ENCODE measurements around the gene ASB7.

Gene ASB7

DNA sequence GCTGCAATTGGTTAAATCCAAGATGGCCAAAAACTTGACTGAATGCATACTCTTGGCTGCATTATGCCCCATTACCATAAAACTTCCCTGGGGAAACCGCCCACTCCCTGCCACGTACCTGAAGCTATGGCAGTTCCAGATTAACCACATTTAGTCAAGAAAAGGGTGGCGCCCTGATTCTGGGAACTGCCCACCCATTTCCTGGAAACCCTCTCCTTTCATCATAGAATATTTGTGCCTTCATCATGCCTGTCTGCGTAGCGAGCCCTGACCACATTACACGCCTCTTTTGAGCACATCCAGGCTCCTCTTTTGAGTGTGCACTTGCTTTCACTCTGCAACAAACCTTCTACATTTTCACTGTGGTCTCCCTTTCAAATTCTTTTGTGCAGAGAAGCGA, 5.6 kb upstream of the ASB7 start:
- in situ Hi-C loops (cut with MboI; ENCODE audit: low sequenced_read_pairs) = no loop called here

DNA sequence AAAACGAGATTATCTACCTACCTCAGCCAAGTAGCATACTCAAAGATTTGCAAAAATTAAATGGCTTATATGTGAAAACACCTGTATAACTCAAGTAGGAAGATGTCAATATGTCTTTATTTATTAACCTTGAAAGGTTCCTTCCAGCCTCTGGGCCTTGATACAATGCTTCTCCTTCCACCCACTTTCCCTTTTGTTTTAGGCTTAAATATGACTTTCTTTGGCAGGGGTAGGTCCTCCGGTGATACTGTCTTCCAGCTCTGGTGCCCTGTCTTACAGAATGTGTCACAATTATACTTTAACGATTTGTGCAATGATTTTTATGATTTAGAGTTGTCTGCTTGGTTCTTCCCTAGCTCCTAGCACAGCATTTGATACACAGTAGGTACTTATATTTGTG, 4.5 kb upstream of the ASB7 start:
- in situ Hi-C loops (cut with MboI; ENCODE audit: low sequenced_read_pairs) = no loop called here

DNA sequence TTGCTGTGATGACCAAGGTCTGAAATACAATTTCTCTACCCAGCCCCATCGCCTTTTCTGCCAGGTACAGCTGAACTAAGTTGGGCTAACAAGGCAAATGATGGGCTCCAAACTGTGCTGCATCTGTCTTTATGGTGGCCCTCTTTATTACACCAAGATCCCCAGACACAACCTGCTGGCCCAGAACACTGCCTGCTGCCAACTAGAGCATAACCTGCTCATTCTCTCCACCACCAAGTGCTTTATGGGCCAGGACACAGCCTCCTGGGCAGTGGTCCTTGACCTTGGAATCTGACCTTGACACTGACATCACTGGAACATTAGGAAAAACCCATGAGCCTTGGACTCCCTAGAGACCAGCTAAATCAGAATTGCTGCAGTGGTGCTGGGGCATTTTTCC, 3.7 kb upstream of the ASB7 start:
- in situ Hi-C loops (cut with MboI; ENCODE audit: low sequenced_read_pairs) = no loop called here

DNA sequence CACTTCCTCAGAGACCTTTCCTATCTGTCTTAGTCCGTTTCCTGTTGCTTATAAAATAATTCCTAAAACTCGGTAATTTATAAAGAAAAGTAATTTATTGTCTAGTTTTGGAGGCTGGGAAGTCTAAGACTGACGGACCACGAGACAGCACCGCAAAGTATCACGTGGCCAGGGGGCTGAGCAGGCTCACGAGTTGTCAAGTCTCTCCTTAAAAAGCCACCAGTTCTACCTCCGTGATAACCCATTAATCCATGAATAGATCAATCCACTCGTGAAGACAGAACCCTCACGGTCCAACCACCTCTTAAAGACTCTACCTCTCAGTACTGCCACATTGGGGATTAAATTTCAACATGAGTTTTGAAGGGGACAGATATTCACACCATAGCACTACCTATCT, 1.2 kb upstream of the ASB7 start:
- in situ Hi-C loops (cut with MboI; ENCODE audit: low sequenced_read_pairs) = no loop called here

- in situ Hi-C loops (cut with MboI; ENCODE audit: low sequenced_read_pairs) = no loop called here
Measured at GRCh38 chr15:100601617-100602063, 749 bp upstream of the ASB7 start.

DNA sequence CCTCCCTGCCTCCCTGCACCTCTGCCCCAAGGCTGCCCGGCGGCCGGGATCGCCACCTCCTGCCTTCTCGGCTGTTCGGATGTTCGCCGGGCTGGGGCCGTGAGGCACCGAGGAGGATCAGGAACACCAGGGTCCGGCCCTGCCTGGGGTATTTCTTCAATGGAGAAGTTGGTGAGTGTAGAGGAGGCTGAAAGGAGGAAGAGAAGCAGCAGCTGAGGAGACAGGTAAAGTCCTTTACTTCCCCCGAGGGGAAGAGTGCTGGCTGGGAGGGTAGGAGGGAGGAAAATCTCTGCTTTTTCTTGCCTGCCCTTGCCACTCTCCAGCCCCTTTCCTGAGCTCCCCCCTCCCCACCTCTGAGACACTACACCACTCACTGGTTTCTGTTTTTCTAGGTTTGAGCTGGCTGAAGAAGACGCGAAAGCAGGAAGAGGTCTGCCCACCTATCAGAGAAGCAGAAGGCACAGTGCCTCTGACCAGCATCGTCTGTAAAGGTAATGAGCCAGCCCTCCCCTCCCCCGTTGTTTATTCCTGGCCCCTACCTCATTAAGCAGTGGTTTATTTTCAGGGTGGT, 519 bp downstream of the ASB7 start:
- in situ Hi-C loops (cut with MboI; ENCODE audit: low sequenced_read_pairs) = no loop called here

GRCh38 chr15:100612539-100612938, 10.2 kb downstream of the ASB7 start:
- in situ Hi-C loops (cut with MboI; ENCODE audit: low sequenced_read_pairs) = no loop called here

- in situ Hi-C loops (cut with MboI; ENCODE audit: low sequenced_read_pairs) = no loop called here
Measured at GRCh38 chr15:100613208-100613607, 10.8 kb downstream of the ASB7 start.

- in situ Hi-C loops (cut with MboI; ENCODE audit: low sequenced_read_pairs) = no loop called here
Measured at GRCh38 chr15:100614336-100614735, 11.9 kb downstream of the ASB7 start.

GRCh38 chr15:100614918-100615317, 12.5 kb downstream of the ASB7 start:
- in situ Hi-C loops (cut with MboI; ENCODE audit: low sequenced_read_pairs) = no loop called here

DNA sequence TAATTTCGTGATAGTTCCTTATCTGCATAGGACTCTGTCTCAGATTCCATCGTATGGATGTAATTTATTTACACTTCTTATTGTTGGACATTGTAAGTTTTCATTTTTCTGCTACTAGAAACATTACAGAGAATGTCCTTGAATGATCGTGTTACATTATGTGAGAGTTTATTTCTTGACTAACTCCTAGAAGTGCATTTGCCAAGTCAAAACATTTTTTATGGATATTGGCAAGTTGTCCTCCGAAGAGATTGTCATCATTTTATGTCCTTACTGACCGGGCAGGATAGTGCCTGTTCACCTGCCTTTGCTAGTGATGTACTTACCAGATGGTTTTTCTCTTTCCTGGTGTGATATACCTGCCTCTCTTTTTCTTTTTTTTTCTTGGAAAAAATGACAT, 13.4 kb downstream of the ASB7 start:
- in situ Hi-C loops (cut with MboI; ENCODE audit: low sequenced_read_pairs) = no loop called here

GRCh38 chr15:100616700-100617099, 14.3 kb downstream of the ASB7 start:
- in situ Hi-C loops (cut with MboI; ENCODE audit: low sequenced_read_pairs) = no loop called here

- in situ Hi-C loops (cut with MboI; ENCODE audit: low sequenced_read_pairs) = no loop called here
Measured at GRCh38 chr15:100623301-100623700, 20.9 kb downstream of the ASB7 start.

- in situ Hi-C loops (cut with MboI; ENCODE audit: low sequenced_read_pairs) = loop anchor here (25.0 kb wide), 1 partner anchor 259 kb away; the partner anchor contains the start of gene ALDH1A3
Measured at GRCh38 chr15:100627789-100628395, 25.5 kb downstream of the ASB7 start.

- in situ Hi-C loops (cut with MboI; ENCODE audit: low sequenced_read_pairs) = loop anchor here (25.0 kb wide), 1 partner anchor 259 kb away; the partner anchor contains the start of gene ALDH1A3
Measured at GRCh38 chr15:100628746-100629145, 26.4 kb downstream of the ASB7 start.

DNA sequence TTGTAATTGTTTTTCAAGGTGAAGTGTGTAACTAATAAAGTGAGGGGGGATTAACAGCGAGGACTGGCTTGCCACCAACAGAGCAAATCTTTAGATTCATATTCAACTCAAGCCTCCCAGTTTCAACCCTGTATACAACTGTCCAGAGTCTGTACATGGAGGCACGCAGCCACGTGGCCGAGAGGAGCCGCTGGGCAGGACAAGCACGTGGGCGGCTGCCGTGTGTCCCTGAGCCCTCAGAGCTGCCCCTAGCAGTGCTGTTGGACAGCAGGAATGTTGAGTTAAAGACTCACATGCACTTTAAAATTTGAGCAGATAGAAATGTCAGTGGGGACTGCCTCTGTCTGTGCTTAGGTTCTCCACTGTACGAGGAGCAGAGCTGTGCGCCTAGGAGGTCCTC, 29.4 kb downstream of the ASB7 start:
- in situ Hi-C loops (cut with MboI; ENCODE audit: low sequenced_read_pairs) = loop anchor here (25.0 kb wide), 1 partner anchor 255 kb away; the partner anchor contains the start of gene ALDH1A3

- in situ Hi-C loops (cut with MboI; ENCODE audit: low sequenced_read_pairs) = loop anchor here (25.0 kb wide), 1 partner anchor 254 kb away; the partner anchor contains the start of gene ALDH1A3
Measured at GRCh38 chr15:100633763-100634075, 31.3 kb downstream of the ASB7 start.

DNA sequence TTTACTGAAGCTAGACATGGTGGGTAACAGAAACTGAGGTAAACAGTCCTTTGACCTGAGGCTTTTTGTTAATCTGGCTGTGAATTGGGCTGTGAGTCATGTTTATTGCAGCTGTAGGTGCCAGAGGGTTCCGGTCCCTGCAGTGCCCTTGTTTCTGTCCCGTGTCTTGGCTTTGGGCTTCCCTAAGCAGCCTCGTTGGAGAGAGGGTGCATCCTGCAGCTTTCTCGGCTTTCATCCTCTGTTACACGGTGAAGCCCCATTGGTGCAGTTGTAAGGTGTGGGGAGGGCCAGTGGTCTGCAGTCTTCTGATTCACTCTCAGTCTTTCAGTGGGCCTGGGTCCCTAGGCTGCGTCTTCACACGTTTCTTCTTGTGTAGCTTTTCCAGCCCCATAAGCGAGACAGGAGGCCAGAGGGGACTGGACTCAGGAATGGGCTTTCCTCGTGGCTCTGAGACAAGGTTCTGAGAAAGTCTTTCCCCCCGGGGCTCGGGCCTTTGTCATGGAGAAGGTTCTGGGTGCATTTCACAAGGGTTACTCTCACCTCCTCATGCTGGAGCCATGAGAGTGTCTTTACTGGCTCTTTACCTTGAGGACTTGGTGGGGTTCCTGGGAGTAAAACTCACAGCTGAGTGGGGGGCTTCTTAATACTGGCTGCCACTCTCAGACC, 33.1 kb downstream of the ASB7 start:
- in situ Hi-C loops (cut with MboI; ENCODE audit: low sequenced_read_pairs) = loop anchor here (25.0 kb wide), 1 partner anchor 252 kb away; the partner anchor contains the start of gene ALDH1A3

DNA sequence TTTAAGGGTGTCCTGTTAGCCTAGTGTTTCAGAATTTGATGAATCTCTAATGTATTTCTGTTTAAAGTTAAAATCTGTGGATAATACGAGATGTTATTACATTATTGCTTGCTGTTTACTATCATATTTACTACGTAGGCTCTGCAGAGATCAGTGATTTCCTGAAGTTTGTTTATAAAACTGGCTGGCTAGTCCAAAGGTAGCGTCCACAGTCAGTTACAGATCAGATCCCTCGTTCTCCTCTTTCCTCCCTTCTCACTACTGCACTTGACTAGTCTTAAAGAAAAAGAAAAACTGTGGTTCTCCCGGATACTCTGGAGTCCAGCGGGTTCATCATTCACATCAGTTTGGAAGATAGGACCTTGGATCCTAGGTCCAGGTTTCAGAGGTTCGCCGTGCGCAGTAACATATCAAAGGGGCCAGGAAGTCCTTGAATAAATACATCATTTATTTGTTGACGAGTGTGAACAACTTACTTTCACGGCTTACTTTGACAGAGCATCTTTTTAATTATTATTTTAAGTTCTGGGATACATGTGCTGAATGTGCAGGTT, 35.9 kb downstream of the ASB7 start:
- in situ Hi-C loops (cut with MboI; ENCODE audit: low sequenced_read_pairs) = loop anchor here (25.0 kb wide), 1 partner anchor 249 kb away; the partner anchor contains the start of gene ALDH1A3

GRCh38 chr15:100642213-100642949, 40.0 kb downstream of the ASB7 start:
- in situ Hi-C loops (cut with MboI; ENCODE audit: low sequenced_read_pairs) = loop anchor here (25.0 kb wide), 1 partner anchor 245 kb away; the partner anchor contains the start of gene ALDH1A3

- in situ Hi-C loops (cut with MboI; ENCODE audit: low sequenced_read_pairs) = loop anchor here (25.0 kb wide), 1 partner anchor 244 kb away; the partner anchor contains the start of gene ALDH1A3
Measured at GRCh38 chr15:100642950-100643338, 40.6 kb downstream of the ASB7 start.

Data from hTERT RPE-1 (cell line).